AG08395 (cell line): ENCODE results near the gene ARHGAP42.
"Not testable (repeated sequence)": the region's sequence is repeated elsewhere in the genome, so short reads cannot be mapped to it uniquely, and the experiment has no call there.

Experiments
- DNase-seq: peaks from one replicate; pipeline ENCODE4 v3.0.0; 2012; ENCODE audit warnings: mixed read lengths, low spot score

ARHGAP42 gene, protein sequence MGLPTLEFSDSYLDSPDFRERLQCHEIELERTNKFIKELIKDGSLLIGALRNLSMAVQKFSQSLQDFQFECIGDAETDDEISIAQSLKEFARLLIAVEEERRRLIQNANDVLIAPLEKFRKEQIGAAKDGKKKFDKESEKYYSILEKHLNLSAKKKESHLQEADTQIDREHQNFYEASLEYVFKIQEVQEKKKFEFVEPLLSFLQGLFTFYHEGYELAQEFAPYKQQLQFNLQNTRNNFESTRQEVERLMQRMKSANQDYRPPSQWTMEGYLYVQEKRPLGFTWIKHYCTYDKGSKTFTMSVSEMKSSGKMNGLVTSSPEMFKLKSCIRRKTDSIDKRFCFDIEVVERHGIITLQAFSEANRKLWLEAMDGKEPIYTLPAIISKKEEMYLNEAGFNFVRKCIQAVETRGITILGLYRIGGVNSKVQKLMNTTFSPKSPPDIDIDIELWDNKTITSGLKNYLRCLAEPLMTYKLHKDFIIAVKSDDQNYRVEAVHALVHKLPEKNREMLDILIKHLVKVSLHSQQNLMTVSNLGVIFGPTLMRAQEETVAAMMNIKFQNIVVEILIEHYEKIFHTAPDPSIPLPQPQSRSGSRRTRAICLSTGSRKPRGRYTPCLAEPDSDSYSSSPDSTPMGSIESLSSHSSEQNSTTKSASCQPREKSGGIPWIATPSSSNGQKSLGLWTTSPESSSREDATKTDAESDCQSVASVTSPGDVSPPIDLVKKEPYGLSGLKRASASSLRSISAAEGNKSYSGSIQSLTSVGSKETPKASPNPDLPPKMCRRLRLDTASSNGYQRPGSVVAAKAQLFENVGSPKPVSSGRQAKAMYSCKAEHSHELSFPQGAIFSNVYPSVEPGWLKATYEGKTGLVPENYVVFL

GRCh38 chr11:100687054-100687629, at the start of gene ARHGAP42:
ARHGAP42 (plus strand) TSS chr11:100687288; CDS start chr11:100687679, 391 bp downstream.
- DNase-seq, result peak; percentile 54

DNA sequence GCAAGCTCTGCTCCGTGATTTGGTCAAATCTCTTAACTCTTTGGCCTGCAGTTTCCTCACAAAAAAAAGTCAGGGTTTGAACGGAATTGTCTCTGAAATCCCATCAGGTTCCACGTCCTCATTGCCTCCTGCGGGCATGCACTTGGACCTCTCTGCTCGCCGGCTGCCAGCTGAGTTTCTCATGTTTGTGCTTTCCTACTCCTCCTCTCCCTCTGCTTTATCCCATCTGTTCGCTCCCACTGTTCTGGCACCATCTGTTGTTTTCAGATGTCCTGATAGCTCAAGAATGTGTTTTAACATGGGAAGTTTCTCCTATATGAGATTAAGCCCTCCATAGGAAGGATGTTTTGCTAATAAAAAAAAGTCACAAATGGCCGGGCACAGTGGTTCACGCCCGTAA, 49.4 kb upstream of the ARHGAP42 start:
- DNase-seq, result no peak

GRCh38 chr11:100638648-100639047, 48.4 kb upstream of the ARHGAP42 start:
- no peak for DNase-seq

DNA sequence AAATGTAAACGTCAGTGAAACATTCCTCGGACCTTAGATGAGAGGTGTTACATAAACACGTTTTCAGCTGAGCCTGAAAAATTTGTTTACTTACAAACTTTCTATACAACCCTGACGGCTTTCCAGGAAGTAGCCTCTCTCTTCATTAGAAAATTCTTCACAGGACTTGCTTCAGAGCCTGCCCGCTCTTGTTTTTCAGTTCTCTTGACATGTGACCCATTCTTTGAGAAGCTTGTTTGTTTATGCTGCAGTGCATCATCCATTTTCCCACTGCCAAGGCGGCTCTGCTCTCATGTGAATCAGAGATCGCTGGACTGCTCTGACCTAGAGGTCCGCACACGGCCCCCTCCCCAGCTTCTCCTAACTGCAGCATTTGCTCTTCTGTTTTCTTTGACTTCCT, 47.9 kb upstream of the ARHGAP42 start:
- DNase-seq, result no peak

GRCh38 chr11:100640071-100640470, 47.0 kb upstream of the ARHGAP42 start:
- no peak for DNase-seq

DNA sequence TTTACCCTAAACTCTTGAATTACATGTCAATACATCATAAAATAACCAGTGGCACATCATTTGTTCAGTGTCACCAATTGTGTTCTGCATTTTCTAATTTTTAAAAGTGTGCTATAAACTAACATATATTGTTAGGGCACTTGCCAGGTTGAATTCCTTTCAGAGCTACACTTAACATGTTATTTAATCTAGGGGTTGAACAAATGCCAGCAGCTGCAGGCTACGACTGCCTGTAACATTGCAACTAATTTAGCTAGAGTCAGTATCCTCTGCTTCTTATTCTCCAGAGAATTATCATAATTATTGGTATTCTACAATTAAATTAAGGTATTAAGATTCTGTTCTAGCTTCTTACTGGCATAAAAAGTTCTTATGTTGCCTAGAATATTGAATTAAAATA, 46.4 kb upstream of the ARHGAP42 start:
- DNase-seq, result no peak

GRCh38 chr11:100641456-100641855, 45.6 kb upstream of the ARHGAP42 start:
- no peak for DNase-seq

DNA sequence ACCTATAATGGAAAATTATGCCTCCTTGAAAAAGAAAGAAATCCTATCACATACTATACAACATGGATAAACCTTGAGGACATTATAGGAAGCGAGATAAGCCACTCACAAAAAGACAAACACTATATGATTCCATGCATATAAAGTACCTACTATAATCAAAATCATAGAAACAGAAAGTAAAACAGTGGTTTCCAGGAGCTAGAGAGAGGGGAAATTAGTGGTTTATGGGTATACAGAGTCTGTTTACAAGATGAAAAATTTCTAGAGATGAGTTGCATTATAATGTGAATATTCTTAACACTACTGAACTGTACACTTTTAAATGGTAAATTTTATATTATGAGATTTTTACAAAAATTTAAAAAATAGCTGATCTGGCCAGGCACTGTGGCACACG, 40.5 kb upstream of the ARHGAP42 start:
- DNase-seq, result no peak

DNA sequence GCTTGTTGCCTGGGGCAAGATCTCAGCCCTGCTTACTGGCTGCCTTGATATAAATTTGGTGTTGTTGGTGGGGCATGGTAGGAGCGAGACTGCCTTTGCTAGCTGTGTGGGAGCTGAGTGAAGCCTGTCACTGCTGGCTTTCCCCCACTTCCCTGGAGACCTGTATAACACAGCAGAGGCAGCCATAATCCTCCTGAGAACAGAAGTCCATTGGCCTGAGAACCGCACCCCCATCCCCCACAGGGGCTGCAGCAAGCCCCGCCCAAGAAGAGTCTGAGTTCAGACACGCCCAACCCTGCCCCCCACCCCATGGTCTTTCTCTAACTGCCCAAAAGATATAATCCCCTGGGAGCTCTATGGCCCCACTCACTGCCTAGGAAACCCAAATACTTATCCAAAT, 39.2 kb upstream of the ARHGAP42 start:
- no peak for DNase-seq

- no peak for DNase-seq
Measured at GRCh38 chr11:100663583-100663982, 23.5 kb upstream of the ARHGAP42 start.

GRCh38 chr11:100663996-100664395, 23.1 kb upstream of the ARHGAP42 start:
- DNase-seq, result no peak

DNA sequence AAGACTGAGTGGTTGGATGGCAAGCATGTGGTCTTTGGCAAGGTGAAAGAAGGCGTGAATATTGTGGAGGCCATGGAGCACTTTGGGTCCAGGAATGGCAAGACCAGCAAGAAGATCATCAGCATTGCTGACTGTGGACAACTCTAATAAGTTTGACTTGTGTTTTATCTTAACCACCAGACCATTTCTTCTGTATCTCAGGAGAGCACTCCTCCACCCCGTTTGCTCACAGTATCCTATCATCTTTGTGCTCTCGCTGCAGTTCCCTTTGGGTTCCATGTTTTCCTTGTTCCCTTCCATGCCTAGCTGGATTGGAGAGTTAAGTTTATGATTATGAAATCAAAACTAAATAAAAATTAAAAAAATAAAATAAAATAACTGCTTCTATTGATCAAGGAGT, 20.3 kb upstream of the ARHGAP42 start:
- not testable (repeated sequence) for DNase-seq

DNA sequence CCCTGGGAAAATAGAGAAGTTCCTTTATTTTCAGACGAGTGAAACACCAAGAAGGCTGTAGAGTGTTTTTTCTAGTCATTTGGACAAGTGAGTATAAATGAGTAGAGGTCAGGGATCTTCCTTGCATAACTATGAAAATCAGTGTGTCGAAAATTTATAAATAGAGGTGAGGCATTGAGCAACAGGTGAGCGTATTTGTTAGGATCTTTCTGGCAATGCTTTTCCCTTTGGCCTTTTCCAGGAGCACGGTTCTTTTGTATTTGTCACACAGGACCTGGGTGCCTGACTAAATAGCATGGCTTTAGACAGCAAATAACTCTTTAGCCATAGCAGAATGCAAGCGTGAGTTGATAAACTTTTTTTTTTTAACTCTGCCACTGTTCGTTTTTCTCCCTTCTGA, 19.6 kb upstream of the ARHGAP42 start:
- no peak for DNase-seq

- DNase-seq, result no peak
Measured at GRCh38 chr11:100670140-100670539, 16.9 kb upstream of the ARHGAP42 start.

DNA sequence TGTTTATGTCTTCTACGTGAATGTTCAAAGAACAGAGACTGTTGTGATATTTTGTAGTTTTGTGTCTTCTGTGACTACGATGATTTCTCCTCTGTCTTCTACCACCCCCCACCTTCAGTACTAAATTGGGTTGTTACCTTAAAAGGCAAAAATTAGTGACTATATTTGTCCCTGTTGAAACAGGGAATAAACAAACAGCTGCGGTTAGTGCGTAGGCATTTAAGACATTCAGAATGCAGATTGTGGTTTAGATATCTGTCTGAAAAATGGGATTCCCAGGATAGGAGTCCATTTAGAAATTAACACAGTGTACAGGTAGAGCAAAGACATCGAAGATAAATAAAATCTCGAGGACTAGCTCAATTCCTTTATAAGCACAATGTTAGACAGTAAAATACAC, 15.6 kb upstream of the ARHGAP42 start:
- no peak for DNase-seq

DNA sequence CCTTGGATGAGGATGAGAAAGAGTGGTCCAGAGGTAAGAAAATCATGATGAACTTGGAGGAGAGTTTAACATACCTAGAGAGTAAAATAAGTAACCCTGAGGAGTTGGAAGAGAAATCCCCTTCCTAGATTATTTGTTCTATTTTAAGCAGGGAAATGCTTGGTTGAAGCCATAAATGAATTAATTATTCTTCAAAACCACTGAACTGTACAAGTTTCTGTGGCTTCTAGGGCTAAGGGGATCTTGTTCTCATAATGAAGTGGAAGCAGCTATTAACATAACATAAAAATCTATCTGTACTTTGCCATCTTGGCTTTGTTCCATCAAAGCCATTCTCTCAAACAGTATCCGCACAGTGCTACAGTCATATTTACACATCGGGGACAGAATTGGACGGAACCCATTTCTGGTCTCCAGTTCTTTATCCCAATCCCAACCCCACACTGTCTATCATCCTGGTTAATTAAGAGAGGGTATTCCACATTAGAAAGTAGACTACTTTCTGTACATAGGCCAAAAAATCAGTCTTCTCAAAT, 14.5 kb upstream of the ARHGAP42 start:
- DNase-seq, result no peak

GRCh38 chr11:100673063-100673462, 14.0 kb upstream of the ARHGAP42 start:
- no peak for DNase-seq

DNA sequence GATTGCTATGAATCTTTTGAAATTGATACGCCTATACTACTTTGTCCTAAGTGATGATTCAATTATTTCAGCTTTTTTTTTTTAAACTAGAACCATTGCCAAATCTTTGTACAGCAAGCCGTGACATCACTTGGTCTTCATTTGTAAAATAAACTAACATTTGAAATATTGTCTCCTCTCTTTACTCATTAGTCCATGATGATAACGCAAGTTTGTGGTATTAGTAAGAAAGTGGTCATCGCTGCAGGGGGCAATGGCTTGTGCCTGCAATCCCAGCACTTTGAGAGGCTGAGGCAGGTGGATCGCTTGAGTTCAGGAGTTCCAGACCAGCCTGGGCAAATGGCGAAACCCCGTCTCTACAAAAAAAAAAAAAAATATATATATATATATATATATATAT, 12.9 kb upstream of the ARHGAP42 start:
- DNase-seq, result no peak

- DNase-seq, result no peak
Measured at GRCh38 chr11:100675115-100675650, 11.9 kb upstream of the ARHGAP42 start.

- DNase-seq, result no peak
Measured at GRCh38 chr11:100676901-100677300, 10.2 kb upstream of the ARHGAP42 start.

DNA sequence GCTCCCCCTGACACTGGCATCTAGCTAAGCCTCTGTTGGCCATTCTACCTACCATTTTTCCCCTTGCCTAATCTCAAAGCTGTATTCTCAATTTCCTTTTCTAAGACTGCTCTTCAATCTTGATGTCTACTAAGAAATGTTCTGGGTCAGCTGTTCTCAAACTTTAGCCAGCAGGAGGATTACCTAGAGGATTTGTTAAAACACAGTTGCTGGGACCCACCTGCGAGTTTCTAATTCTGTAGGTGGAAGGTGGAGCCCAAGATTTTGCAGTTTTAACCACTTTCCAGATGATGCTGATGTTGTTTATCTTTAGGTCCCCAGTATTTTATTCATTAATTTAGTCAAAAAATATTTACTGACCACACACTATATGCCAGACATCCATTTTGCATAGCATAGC, 9.3 kb upstream of the ARHGAP42 start:
- DNase-seq, result no peak

DNA sequence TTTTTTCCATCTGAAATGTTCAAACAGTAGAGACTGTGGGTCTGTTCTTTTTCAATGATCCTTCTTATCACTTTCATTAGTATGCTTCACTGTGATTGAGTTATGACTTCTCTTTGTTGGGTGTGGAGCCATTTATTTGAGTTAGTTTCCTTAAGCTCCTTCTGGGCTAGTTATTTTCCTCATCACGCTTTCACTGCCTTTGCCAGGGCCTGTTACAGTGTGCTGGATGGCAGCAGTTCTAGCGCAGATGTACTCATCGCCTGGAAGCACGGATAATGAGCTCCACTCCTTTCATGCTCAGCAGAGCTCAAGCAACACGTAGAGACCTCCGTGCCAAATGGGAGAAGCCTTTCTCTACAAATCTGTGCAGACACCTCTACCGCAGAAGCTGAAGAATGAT, 7.0 kb upstream of the ARHGAP42 start:
- no peak for DNase-seq
